22Rv1 (cell line): ENCODE results near the gene MYO1D.

Experiments
- H3K27ac ChIP-seq: fragments of 450-650 bp; 2 replicates; pipeline ENCODE4 v1.5.1; 2017
- CTCF ChIP-seq: fragments of 450-650 bp; IDR thresholded peaks from 2 replicates; pipeline ENCODE4 v1.5.1; 2017; ENCODE audit warnings: mild to moderate bottlenecking
- ZFX ChIP-seq: fragments of 450-650 bp; IDR thresholded peaks from 2 replicates; pipeline ENCODE4 v1.6.1; 2017; ENCODE audit warnings: antibody characterized with exemption, borderline replicate concordance

MYO1D gene

GRCh38 chr17:32692179-32692578, 184.7 kb downstream of the MYO1D start:
- no peak for TF ChIP-seq ZFX
- TF ChIP-seq CTCF = no peak
- no peak overlapping the region for H3K27ac ChIP-seq

- H3K27ac ChIP-seq = no peak overlapping the region
- TF ChIP-seq ZFX = no peak
- no peak for TF ChIP-seq CTCF
Measured at GRCh38 chr17:32689348-32689747, 187.6 kb downstream of the MYO1D start.

- TF ChIP-seq CTCF = no peak
- no peak for TF ChIP-seq ZFX
- no peak overlapping the region for H3K27ac ChIP-seq
Measured at GRCh38 chr17:32688221-32688620, 188.7 kb downstream of the MYO1D start.

GRCh38 chr17:32684087-32684958, 192.6 kb downstream of the MYO1D start:
- H3K27ac ChIP-seq = no peak overlapping the region
- no peak for TF ChIP-seq ZFX
- no peak for TF ChIP-seq CTCF

GRCh38 chr17:32673964-32674363, 203.0 kb downstream of the MYO1D start:
- TF ChIP-seq CTCF = no peak
- no peak for TF ChIP-seq ZFX
- no peak overlapping the region for H3K27ac ChIP-seq

GRCh38 chr17:32672711-32673110, 204.2 kb downstream of the MYO1D start:
- H3K27ac ChIP-seq = no peak overlapping the region
- TF ChIP-seq ZFX (no peak), CTCF (no peak)

GRCh38 chr17:32671896-32672295, 205.0 kb downstream of the MYO1D start:
- no peak overlapping the region for H3K27ac ChIP-seq
- no peak for TF ChIP-seq CTCF
- no peak for TF ChIP-seq ZFX
